Kidney (tissue), 14 donors: ENCODE measurements around the gene MROH9. TPM values are rescaled to one million over a fixed set of nuclear protein-coding genes. Genes with fewer than 3 reads are reported as not detected.

Experiments
- DNase-seq, 5 donors: peaks; one replicate each; pipeline ENCODE4 v3.0.0-alpha.2; 2013 to 2020
- FAIRE-seq: peaks from 2 replicates; lab custom pipeline; 2012; peaks lifted over from hg19 to GRCh38; lab: Jason Lieb, UNC
- H3K27ac ChIP-seq, 2 donors: one replicate each; pipeline ENCODE4 v1.7.0; 2013; ENCODE audit warnings: low read depth in 2 of 2, low read length in 2 of 2, inconsistent platforms in 1 of 2
- H3K27me3 ChIP-seq: one replicate; pipeline ENCODE4 v1.7.1; 2013; ENCODE audit warnings: low read length, inconsistent platforms; ENCODE audit not compliant: control insufficient read depth, insufficient read depth
- H3K36me3 ChIP-seq, 3 donors: one replicate each; pipeline versions ENCODE4 v1.7.0 to v1.7.1; 2013; ENCODE audit warnings: low read length in 3 of 3, control low read depth in 1 of 3, inconsistent platforms in 1 of 3; ENCODE audit not compliant: insufficient read depth in 3 of 3, control insufficient read depth in 2 of 3
- H3K4me1 ChIP-seq, 3 donors: one replicate each; pipeline versions ENCODE4 v1.7.0 to v1.7.1; 2013; ENCODE audit warnings: low read length in 3 of 3, inconsistent platforms in 1 of 3, low read depth in 1 of 3; ENCODE audit not compliant: control insufficient read depth in 2 of 3, insufficient read depth in 2 of 3
- H3K4me3 ChIP-seq, 3 donors: one replicate each; pipeline versions ENCODE4 v1.7.0 to v1.8.1; 2013; ENCODE audit warnings: low read length in 3 of 3, control low read depth in 1 of 3, inconsistent platforms in 1 of 3
- H3K9ac ChIP-seq, 3 donors: one replicate each; pipeline versions ENCODE4 v1.7.0 to v1.7.1; 2013; ENCODE audit warnings: low read length in 3 of 3, control low read depth in 1 of 3, inconsistent platforms in 1 of 3
- H3K9me3 ChIP-seq, 3 donors: one replicate each; pipeline versions ENCODE4 v1.7.0 to v1.7.1; 2013; ENCODE audit warnings: low read length in 3 of 3, control low read depth in 1 of 3, inconsistent platforms in 1 of 3; ENCODE audit not compliant: control insufficient read depth in 2 of 3, insufficient read depth in 1 of 3
- intact Hi-C: fragments of 100-400 bp; cut with DNase I; formaldehyde crosslinking; loops from one replicate; pipeline ENCODE4 v1.11.1; 2022
- polyA plus RNA-seq: library from polyadenylated mRNA; stranded (reverse); fragments of 350-450 nt; fragmentation: Illumina TruSeq; extraction: RNeasy Lipid Tissue Mini Kit (QIAGEN cat#74804); gene quantifications from one replicate; pipeline ENCODE4 v1.2.3, GENCODE V29; 2014; ENCODE audit warnings: low read depth, low replicate concordance; ENCODE audit not compliant: insufficient read depth
- total RNA-seq: library from RNA; stranded (reverse); fragmentation: NEBNext Ultra II Directional; extraction: Animal tissue kit (Norgen Biotek cat#: 25700); gene quantifications from one replicate; pipeline ENCODE4 v1.2.1, GENCODE V29; 2021
- TF ChIP-seq, protein P1 (sequence below): IDR thresholded peaks from 3 replicates; pipeline ENCODE4 v1.5.1; 2012; ENCODE audit warnings: mild to moderate bottlenecking, moderate library complexity, borderline replicate concordance; ENCODE audit not compliant: insufficient read depth; ENCODE audit errors: extremely low read depth
- donor health status: control.
- donor health status: control.
- donor health status: control.
- donor health status: control.
- donor health status: control.
- donor health status: DM: yes; HTN: yes; CAD: no.
- donor health status: Normal renal cell carcinoma (clear cell type).

Gene MROH9
- total and polyA plus RNA-seq, 2 donors from 2014 or later: not detected

DNA sequence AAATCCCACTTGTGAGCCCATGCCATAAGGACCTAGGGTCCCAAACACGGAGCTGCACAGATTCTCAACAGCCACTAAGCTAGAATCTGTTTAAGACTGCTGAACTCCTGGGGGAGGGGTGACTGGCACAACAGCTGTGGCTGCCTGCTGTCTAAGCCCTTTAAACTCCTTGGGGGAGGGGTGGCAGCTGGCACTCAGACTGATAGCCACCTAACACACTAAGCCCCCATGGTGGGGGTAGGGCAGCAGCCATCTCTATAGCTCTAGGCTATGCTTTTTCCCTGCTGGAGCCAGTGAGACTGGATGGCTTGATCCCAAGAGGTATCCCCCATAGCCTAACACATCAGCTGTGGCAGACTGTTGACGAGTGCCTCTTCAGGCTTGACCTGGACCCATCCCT is 82.1 kb downstream of the MROH9 start:
- DNase-seq (no peak), FAIRE-seq (no peak)
- H3K4me3 ChIP-seq: no peak overlapping the region
- H3K36me3 ChIP-seq: no peaks in the 10 kb centered on the region
- no peaks in the 10 kb centered on the region for H3K27me3 ChIP-seq
- H3K27ac ChIP-seq: no peak overlapping the region
- TF ChIP-seq, protein P1, sequence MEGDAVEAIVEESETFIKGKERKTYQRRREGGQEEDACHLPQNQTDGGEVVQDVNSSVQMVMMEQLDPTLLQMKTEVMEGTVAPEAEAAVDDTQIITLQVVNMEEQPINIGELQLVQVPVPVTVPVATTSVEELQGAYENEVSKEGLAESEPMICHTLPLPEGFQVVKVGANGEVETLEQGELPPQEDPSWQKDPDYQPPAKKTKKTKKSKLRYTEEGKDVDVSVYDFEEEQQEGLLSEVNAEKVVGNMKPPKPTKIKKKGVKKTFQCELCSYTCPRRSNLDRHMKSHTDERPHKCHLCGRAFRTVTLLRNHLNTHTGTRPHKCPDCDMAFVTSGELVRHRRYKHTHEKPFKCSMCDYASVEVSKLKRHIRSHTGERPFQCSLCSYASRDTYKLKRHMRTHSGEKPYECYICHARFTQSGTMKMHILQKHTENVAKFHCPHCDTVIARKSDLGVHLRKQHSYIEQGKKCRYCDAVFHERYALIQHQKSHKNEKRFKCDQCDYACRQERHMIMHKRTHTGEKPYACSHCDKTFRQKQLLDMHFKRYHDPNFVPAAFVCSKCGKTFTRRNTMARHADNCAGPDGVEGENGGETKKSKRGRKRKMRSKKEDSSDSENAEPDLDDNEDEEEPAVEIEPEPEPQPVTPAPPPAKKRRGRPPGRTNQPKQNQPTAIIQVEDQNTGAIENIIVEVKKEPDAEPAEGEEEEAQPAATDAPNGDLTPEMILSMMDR: no peak
- H3K9me3 ChIP-seq: peaks cover 0 to 3% (median 2%) of the 10 kb centered on the region in 3 donors
- no peak overlapping the region for H3K9ac ChIP-seq
- intact Hi-C loops: no loop called here
- H3K4me1 ChIP-seq: no peaks in the 10 kb centered on the region

DNA sequence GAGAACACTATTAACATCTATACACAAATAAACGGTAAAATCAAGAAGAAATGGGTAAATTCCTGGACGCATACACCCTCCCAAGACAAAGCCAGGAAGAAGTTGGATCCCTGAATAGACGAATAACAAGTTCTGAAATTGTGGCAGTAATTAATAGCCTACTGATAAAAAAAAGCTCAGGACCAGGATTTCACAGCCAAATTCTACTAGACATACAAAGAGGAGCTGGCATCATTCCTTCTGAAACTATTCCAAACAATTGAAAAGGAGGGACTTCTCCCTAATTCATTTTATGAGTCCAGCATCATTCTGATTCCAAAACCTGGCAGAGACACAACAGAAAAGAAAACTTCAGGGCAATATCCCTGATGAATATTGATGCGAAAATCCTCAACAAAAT is 84.6 kb downstream of the MROH9 start:
- no peak overlapping the region for H3K9ac ChIP-seq
- intact Hi-C loops: no loop called here
- H3K36me3 ChIP-seq: no peaks in the 10 kb centered on the region
- DNase-seq: no peak
- TF ChIP-seq, protein P1: no peak
- no peak for FAIRE-seq
- peaks cover 0 to 3% (median 2%) of the 10 kb centered on the region in 3 donors for H3K9me3 ChIP-seq
- no peak overlapping the region for H3K4me3 ChIP-seq
- H3K27ac ChIP-seq: no peak overlapping the region
- no peaks in the 10 kb centered on the region for H3K27me3 ChIP-seq
- no peaks in the 10 kb centered on the region for H3K4me1 ChIP-seq

DNA sequence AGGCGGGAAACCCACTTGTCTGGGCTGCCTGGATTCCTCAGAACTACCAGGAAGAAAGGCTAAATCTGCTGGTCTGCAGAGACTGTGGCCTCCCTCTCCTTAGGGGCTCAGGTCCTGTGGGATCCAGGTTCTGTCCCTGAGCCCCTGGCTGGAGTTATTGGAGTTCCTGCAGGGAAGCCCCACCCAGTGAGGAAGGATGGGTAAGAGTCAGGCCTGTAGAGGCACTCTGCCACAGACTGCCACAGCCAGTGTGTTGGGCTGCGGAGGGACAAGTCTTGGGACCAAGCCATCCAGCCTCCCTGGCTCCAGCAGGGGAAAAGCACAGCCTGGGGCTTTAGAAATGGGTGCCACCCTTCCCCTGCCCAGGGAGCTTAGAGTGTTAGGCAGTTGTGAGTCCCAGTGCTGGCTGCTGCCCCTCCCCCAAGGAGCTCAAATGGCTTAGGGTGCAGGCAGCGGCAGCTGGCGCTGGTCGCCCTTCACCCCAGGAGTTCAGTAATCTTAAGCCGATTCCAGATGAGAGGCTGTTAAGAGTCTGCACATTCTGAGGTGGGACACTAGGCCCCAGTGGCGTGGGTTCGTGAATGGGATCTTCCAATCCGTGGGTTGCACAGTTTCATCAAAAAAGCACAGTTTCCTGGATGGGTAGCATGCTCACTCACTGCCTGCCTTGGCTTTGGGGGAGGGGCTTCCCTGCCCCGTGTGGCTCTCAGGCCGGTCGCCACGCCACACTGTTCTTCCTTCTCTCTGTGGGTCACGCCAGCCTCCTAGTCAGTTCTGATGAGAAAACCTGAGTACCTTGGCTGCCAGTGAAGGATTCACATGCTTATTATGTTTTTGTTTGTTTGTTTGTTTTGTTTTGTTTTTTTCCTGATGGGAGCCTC is 97.7 kb downstream of the MROH9 start:
- FAIRE-seq (no peak), DNase-seq (peak in 1 of 5 donors; percentile 49)
- Histone ChIP-seq H3K9me3 (no peaks in the 10 kb centered on the region), H3K4me3 (no peak overlapping the region), H3K9ac (no peak overlapping the region), H3K27me3 (no peaks in the 10 kb centered on the region), H3K27ac (no peak overlapping the region), H3K4me1 (no peaks in the 10 kb centered on the region), H3K36me3 (no peaks in the 10 kb centered on the region)
- intact Hi-C loops: no loop called here
- TF ChIP-seq, protein P1: no peak
